CD4-positive, alpha-beta T cell treated with Interleukin-10 for 1 hour (primary cell): Measurements from ENCODE around the gene PNRC2.

Experiments
- DNase-seq: peaks from one replicate; pipeline ENCODE4 v3.0.0-alpha.2; 2020

PNRC2 gene

DNA sequence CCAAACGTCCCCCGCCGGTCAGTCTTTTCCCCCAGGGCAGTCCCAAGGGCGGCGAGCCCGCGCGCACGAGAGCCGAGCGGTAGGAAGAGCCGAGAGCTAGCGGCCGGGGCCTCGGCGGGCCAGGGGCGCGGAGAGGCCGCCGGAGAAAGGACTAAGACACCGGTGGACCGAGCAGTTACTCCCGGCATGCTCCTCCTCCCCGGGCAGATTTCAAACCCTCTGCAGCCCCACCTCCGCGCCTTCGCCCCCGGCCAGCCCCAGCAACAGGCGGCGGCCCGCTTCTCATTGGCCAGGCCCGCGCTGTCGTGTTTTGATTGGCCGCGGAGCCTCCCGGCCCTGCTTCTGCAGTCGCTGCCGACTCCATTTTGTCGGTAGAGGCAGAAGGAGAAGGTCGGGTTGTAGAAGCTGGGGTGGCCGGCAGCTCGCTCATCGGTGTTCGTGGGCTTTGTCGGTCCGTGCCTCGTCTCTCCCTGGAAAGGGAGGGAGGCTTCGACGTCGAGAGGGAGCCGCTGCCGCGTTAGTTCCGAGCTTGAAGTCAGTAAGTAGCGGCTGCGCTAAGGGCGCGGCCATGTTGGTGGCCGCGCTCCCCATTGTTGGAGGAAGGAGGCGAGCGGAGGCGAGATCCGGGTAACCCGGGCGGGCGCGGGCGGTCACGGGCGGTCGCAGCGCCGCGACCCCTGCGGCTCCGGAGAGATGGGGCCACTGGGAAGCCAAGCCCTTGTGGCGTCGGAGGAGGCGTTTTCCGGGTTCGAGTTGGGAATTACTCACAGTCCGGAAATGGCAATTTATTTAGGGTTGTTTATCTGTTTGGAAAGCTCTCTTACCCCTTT is at the start of gene PNRC2:
PNRC2 (plus strand) TSS at position 368 of the 830 bp plus-strand sequence. CDS start 1,630 bp downstream, outside the sequence.
- peak; percentile 96 for DNase-seq

DNA sequence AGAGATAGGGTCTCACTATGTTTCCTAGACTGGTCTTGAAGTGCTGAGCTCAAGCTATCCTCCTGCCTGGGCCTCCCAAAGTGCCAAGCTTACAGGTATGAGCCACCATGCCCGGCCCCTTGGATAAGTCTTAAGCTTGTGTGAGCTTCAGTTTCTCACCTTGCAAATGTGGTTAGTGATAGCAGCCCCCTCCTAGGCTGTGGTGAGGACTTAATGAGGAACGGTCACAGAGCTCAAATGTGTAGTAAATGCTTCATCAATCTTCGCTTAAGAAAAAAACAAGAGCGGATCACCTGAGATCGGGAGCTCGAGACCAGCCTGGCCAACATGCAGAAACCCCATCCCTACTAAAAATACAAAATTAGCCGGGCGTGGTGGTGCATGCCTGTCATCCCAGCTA is 49.5 kb upstream of the PNRC2 start:
- DNase-seq = no peak

DNA sequence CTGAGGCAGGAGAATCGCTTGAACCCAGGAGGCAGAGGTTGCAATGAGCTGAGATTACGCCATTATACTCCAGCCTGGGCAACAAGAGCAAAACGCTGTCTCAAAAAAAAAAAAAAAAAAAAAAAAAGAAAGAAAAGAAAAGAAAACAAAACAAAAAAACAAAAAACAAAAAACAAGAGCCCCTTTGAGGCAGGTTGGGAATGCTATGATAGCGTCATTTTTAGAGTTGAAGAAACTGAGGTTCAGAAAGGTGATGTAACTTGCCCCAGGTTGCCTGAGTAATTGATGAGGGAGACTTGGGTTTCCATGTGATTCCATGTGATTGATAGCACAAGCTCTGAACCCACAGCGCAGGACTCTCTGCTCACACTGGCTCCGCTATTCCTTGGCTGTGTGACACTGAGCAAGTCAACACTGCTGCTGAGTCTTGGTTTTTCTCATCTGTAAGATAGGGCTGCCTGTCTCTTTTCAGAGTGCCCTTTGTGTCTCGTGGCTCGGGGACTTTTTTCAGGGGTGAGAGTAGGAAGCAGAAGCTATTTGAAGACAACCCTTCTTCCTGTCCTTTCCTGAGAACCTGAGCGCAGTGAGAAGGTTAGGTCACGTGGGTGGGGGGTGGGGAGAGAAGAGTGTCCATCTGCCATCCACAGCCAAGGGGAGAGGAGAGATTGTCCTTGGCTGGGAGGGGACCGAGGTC is 48.9 kb upstream of the PNRC2 start:
- peak; percentile 24 for DNase-seq

- DNase-seq = no peak
These were observed 47.7 kb upstream of the PNRC2 start for GRCh38 chr1:23911921-23912320.

DNA sequence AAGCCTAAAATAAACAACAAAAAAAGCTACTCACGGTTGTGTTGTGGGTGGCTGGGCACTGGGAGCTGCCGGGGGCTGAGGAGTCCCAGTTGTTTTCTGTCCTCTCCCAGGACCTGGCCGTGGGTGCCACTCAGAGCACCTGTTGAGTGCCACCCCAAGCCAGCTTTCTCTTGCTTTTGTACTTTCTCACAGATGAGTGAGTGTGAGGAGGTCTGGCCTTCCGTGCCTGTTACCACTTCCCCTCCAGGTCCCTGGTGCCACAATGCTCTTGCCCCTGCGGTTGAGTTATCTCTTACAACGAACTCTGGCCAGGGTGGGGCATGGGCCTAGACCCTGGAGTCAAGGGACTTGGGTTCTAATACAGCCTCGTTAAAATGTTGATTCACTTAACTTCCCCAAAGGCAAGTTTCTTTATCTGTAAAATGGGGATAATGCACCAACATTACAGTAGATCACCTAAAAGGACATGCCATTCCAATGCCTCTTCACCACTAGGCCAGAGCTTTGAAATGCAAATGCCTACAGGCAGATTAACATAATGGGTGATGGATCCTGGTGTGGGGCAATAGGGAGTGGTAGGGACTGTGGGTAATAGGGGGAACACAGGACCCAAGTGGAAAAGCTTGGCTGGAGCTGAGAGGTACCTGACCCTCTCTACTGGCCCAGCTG is 46.3 kb upstream of the PNRC2 start, which contains the start of gene CNR2:
CNR2 (minus strand) TSS at position 151 of the 669 bp plus-strand sequence. CDS start 37,745 bp downstream, outside the sequence.
- peak; percentile 37 for DNase-seq

DNA sequence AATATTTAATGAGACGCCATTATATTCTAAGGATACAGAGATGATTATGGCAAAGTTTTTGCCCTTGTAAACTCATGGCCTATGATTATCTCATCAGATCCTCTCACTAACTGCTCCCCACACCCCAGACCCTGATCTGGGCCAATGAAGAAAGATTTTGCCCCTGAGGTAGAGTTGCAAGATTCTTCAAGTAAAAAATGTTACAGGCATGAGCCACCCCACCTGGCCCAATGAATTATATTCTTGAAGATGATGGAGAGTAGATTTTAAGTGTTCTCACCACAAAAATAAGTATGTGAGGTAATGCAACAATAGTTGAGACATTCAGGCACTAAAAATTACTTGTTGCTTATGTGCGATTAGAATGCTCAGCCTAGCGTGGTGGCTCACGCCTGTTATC is 44.7 kb upstream of the PNRC2 start:
- DNase-seq = no peak

- DNase-seq = no peak
These were observed 44.2 kb upstream of the PNRC2 start for GRCh38 chr1:23915466-23915865.

DNA sequence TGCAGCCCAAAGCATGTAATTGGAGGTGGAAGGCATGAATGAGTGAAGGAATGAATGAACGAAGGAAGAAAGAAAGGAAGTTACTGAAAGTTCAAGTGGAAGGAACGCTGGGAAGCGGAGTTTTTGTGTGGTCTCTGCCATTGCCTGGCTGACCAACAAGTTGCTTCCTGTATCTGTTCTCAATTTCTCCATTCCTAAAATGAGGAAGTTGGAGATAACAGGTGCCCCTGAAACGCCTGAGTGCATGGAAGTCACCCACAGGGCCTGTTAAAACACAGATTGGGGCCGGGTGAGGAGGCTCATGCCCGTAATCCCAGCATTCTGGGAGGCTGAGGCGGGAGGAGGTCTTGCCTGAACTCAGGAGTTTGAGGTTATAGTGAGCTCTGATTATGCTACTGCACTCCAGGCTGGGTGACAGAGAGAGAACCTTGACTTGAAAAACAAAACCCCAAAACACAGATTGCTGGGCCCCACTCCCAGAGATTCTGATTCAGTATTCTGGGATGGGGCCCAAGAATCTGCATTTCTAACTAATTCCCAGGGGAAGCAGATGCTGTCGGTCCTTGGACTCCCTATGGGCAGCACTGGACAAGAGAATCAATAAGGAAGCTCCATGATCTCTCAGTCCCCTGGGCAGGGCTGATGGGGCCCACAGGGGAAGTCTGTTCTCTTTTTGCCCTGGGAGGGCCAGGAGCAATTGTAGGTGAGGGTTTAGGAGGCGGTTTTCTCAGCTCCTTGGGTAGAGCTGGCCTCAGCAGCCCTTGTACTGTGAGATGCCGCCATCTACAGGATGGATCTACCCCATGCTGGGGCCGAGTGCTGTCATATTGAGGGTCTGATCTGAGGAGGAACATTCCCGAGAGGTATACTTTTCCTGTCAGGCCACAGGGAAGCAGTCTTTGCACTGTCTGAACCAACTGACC is 43.2 kb upstream of the PNRC2 start:
- DNase-seq = peak; percentile 70

DNA sequence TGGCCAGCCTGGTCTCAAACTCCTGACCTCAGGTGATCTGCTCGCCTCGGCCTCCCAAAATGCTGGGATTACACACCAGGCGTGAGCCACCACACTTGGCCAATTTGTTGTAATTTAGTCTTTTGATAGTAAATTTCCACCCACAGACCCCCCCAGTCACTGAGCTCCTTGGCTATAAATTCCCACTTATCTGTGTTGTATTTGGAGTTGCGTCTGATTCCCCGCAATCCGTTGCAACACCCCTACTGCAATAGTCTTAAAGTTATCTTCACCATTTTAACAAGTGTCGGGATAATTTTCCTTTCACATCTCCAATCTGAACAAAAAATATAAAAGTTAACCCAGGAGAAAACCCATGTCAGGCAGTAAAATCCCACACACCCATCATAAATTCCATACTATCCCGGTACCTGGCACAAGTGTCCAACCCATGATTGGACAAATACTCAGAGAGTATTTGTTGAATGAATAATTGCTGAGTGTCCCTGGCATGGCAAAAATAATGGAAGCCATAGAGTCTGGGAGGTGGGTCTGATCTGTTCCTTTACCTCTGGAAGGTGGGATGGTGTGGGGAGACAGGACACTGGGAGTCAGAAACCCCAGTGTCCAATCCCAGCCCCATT is 37.2 kb upstream of the PNRC2 start:
- DNase-seq = no peak

DNA sequence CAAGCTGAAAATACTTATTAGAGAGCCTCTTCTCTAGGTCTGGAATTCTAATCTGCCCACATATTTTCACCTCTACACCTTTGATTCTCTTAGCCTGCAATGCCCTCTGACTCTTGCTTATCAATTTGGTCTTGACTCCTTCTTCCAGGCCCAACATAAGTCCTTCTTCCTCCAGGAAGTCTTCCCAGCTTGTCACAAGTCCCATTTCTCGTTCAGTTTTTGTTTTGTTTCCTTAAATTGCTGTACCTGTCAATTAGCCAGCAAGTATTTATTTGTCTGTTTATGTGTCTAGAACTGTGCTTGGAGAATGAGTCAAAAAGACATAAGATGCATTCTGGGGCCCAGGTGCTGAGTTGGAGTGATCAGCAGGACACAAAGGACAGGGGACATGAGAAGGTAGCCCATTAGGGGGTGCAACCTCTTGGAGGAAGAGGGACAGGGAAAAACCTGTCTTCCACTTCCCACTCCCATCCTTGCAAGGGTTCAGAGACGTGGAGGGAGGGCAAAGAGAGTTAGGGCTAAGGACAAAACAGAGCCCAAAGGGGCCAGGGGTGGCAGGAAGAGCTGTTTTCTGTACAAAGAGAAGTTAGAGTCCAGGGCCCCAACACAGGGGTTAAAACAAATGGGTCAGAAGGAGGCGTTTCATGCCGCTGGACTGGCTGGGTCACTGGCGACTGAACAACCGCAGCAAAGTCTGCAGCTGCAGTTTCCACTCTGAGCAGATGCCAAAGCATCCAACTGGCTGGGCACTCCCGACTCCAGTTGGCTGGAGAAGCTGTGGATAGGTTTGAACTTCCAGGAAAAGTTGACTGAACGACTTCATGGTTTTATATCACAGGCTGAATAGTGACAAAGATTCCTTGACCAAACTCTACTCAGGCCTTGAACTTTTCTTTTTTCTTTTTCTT is 35.8 kb upstream of the PNRC2 start:
- DNase-seq = no peak

- DNase-seq = no peak
These were observed 35.0 kb upstream of the PNRC2 start for GRCh38 chr1:23924601-23925000.

GRCh38 chr1:23925279-23925678 is 34.3 kb upstream of the PNRC2 start:
- no peak for DNase-seq

- no peak for DNase-seq
These were observed 32.5 kb upstream of the PNRC2 start for GRCh38 chr1:23927097-23927496.

DNA sequence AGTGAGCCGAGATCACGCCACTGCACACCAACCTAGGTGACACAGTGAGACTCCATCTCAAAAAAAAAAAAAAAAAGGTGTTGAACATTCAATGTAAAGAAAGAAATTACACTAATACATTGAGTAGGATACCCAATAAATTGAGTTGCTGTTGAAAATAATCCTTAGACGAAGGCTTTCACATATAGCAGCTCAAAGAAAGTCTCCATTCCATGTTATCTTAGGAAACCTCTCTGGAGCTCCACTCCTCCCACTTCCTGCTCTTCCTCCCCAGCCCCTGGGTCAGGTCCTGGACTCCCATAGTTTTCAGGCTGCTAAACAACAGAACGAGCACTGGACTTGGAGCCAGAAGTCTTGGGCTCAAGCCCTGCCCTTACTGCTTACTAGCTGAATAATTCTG is 30.8 kb upstream of the PNRC2 start:
- no peak for DNase-seq

GRCh38 chr1:23930270-23930669 is 29.4 kb upstream of the PNRC2 start:
- no peak for DNase-seq

GRCh38 chr1:23930861-23931490 is 28.7 kb upstream of the PNRC2 start:
- DNase-seq = no peak

DNA sequence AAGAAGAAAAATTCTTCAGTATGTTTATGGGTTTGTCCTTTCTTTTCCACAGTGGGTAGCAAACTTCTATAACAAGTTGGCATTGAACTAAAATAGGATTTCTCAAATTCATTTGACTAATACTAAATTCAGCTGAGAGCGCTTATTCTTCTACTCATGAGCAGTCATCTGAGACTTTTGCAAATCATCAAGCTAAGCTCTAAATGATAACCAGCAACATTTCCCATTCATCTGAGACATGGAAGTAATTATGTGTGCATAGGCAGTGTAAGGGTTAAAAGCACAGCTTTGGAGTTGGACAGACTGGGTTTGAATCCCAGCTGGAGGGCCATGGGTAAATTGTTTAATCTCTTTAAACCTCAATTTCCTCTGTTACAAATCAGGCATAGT is 28.1 kb upstream of the PNRC2 start:
- no peak for DNase-seq

GRCh38 chr1:23936481-23937176 is 23.0 kb upstream of the PNRC2 start:
- DNase-seq = no peak

GRCh38 chr1:23947366-23947765 is 12.3 kb upstream of the PNRC2 start:
- no peak for DNase-seq

DNA sequence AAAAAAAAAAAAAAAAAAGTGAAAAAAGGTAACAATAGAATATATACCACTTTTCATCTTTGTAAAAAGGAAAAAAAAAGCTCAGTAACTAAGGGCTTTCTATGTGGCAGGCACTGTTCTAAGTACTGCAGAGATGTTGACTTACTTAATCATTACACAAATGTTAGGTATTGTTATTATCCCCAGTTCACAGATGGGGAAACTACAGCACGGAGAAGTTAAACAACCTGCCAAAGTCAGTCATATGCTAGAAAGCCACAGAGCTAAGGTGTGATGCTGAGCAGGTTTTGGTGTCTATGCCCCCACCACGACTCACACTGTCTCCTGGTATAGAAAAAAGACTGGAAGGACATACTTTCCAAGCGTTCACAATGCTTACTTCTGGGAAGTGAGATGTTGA is 6.6 kb upstream of the PNRC2 start:
- DNase-seq = no peak
